HCT116 (cell line): ENCODE data around the gene BSG. TPM values are rescaled to one million over a fixed set of nuclear protein-coding genes. Genes with fewer than 3 reads are reported as not detected.

Experiments used
- ATAC-seq: fragments of 200-7000 bp; cut with Tn5 transposase; 2 replicates; pipeline ENCODE4 v1.9.1; 2020; ENCODE audit warnings: mild to moderate bottlenecking, moderate library complexity
- BruUV-seq: library from RNA; stranded (reverse); fragments of 400-500 nt; replicated peaks from 2 replicates; lab custom pipeline; 2021; lab: Mats Ljungman, UMichigan
- CTCF ChIA-PET: fragments of 300-600 bp; sonication (Branson Sonifier 250); formaldehyde crosslinking; loops from one replicate; lab custom pipeline; 2021; ENCODE audit warnings: antibody characterized with exemption; lab: Charles Lee
- POLR2A ChIA-PET: fragments of 300-600, 350-600 bp; sonication (Branson Sonifier 250); formaldehyde crosslinking; loops from one replicate; lab custom pipeline; 2021; ENCODE audit warnings: antibody characterized with exemption; lab: Charles Lee
- RAD21 ChIA-PET, 2 experiments: fragments of 300-600 bp; sonication (Branson Sonifier 250); formaldehyde crosslinking; loops; one replicate each; lab custom pipeline; 2023; ENCODE audit warnings: low total read pairs in 2 of 2; ENCODE audit not compliant: uncharacterized antibody in 2 of 2, unreplicated experiment in 2 of 2, low non-redundant PET in 1 of 2; lab: Charles Lee
- DNase-seq: peaks from one replicate; pipeline ENCODE4 v3.0.0-alpha.2; 2010; ENCODE audit warnings: low read depth, low spot score
- H2AFZ ChIP-seq: fragments of 200-600 bp; shearing (Covaris generic), sonication (generic); 2 replicates; pipeline ENCODE4 v1.6.1; 2017; ENCODE audit warnings: low read depth, mixed run types, mixed read lengths, antibody characterized with exemption, low read length; ENCODE audit not compliant: poor library complexity, severe bottlenecking
- H3K27ac ChIP-seq: 2 replicates; pipeline ENCODE4 v1.5.1; 2012; ENCODE audit warnings: low read depth, low read length
- H3K27me3 ChIP-seq: fragments of 200-600 bp; sonication (generic); 2 replicates; pipeline ENCODE4 v1.6.1; 2016; ENCODE audit warnings: mixed run types, low read length, mixed read lengths; ENCODE audit not compliant: insufficient read depth
- H3K36me3 ChIP-seq, 2 experiments: fragments of 200-500 bp in 1 of 2; fragments of 200-600 bp in 1 of 2; sonication (Bioruptor generic) in 1 of 2; sonication (generic) in 1 of 2; 2 replicates each; pipeline versions ENCODE4 v1.5.1 to v1.6.1; 2014 to 2016; ENCODE audit warnings: low read length in 2 of 2, inconsistent platforms in 1 of 2, mixed read lengths in 1 of 2, mixed run types in 1 of 2; ENCODE audit not compliant: insufficient read depth in 2 of 2, control insufficient read depth in 1 of 2
- H3K4me1 ChIP-seq, 2 experiments: fragments of 200-600 bp in 1 of 2; sonication (generic) in 1 of 2; 2 replicates each; pipeline versions ENCODE4 v1.5.1 to v1.6.1; 2012 to 2017; ENCODE audit warnings: low read length in 2 of 2, inconsistent platforms in 1 of 2, mild to moderate bottlenecking in 1 of 2, mixed read lengths in 1 of 2, mixed run types in 1 of 2, moderate library complexity in 1 of 2; ENCODE audit not compliant: insufficient read depth in 2 of 2, control insufficient read depth in 1 of 2
- H3K4me2 ChIP-seq: fragments of 200-600 bp; sonication (generic); 2 replicates; pipeline ENCODE4 v1.6.1; 2017; ENCODE audit warnings: mixed run types, low read length, mixed read lengths
- H3K4me3 ChIP-seq, 2 experiments: fragments of 200-600 bp in 1 of 2; sonication (generic) in 1 of 2; replicated peaks in 1 of 2; 2 replicates each; pipeline ENCODE4 v1.5.1; 2011 to 2016; ENCODE audit warnings: low read length in 2 of 2, control low read depth in 1 of 2, low read depth in 1 of 2, mild to moderate bottlenecking in 1 of 2, mixed read lengths in 1 of 2, mixed run types in 1 of 2
- H3K79me2 ChIP-seq: fragments of 200-600 bp; sonication (generic); 2 replicates; pipeline ENCODE4 v1.6.1; 2017; ENCODE audit warnings: mild to moderate bottlenecking, mixed run types, low read length, moderate library complexity, mixed read lengths; ENCODE audit not compliant: insufficient read depth
- H3K9ac ChIP-seq: fragments of 200-600 bp; sonication (generic); 2 replicates; pipeline ENCODE4 v1.6.1; 2016; ENCODE audit warnings: low read length, mixed read lengths
- H3K9me2 ChIP-seq: fragments of 200-600 bp; sonication (generic), shearing (Covaris generic); 2 replicates; pipeline ENCODE4 v1.6.1; 2017; ENCODE audit warnings: mixed run types, mild to moderate bottlenecking, moderate library complexity; ENCODE audit not compliant: insufficient read depth
- H3K9me3 ChIP-seq, 2 experiments: fragments of 200-500 bp in 1 of 2; fragments of 200-600 bp in 1 of 2; sonication (Bioruptor generic) in 1 of 2; sonication (generic) in 1 of 2; 2 replicates each; pipeline ENCODE4 v1.6.1; 2014 to 2017; ENCODE audit warnings: low read length in 2 of 2, mixed read lengths in 2 of 2, inconsistent platforms in 1 of 2, low read depth in 1 of 2, mild to moderate bottlenecking in 1 of 2, mixed run types in 1 of 2, moderate library complexity in 1 of 2; ENCODE audit not compliant: control insufficient read depth in 1 of 2, insufficient read depth in 1 of 2
- H4K20me1 ChIP-seq: fragments of 200-600 bp; sonication (generic), shearing (Covaris generic); 2 replicates; pipeline ENCODE4 v1.6.1; 2017; ENCODE audit warnings: mixed run types, mild to moderate bottlenecking, moderate library complexity; ENCODE audit not compliant: insufficient read depth
- EGR1 ChIP-seq: IDR thresholded peaks from 2 replicates; pipeline ENCODE4 v1.6.1; 2012; ENCODE audit warnings: low read depth
- ELF1 ChIP-seq: IDR thresholded peaks from 2 replicates; pipeline ENCODE4 v1.6.1; 2012; ENCODE audit warnings: low read depth, borderline replicate concordance
- EZH2 ChIP-seq: fragments of 200-600 bp; sonication (generic); IDR thresholded peaks from 2 replicates; pipeline ENCODE4 v1.6.1; 2017; ENCODE audit warnings: antibody characterized with exemption, mixed run types
- EZH2phosphoT487 ChIP-seq: fragments of 200-600 bp; IDR thresholded peaks from 2 replicates; pipeline ENCODE4 v1.6.1; 2018; ENCODE audit warnings: antibody characterized with exemption, borderline replicate concordance
- POLR2A ChIP-seq: IDR thresholded peaks from 2 replicates; pipeline ENCODE4 v1.7.0; 2011; ENCODE audit warnings: borderline replicate concordance; ENCODE audit not compliant: insufficient read depth, insufficient read length; ENCODE audit errors: extremely low read depth
- POLR2AphosphoS5 ChIP-seq: IDR thresholded peaks from 2 replicates; pipeline ENCODE4 v1.6.1; 2011; ENCODE audit warnings: mild to moderate bottlenecking, low read depth, low read length, moderate library complexity
- REST ChIP-seq: IDR thresholded peaks from 2 replicates; pipeline ENCODE4 v1.6.1; 2012; ENCODE audit warnings: low read depth
- SIN3A ChIP-seq: IDR thresholded peaks from 2 replicates; pipeline ENCODE4 v1.6.1; 2012; ENCODE audit warnings: low read depth
- SRF ChIP-seq: IDR thresholded peaks from 2 replicates; pipeline ENCODE4 v1.6.1; 2012; ENCODE audit warnings: low read depth
- TCF7L2 ChIP-seq: IDR thresholded peaks from 2 replicates; pipeline ENCODE4 v1.7.0; 2011; ENCODE audit warnings: borderline replicate concordance, inconsistent platforms; ENCODE audit not compliant: insufficient read depth, insufficient read length; ENCODE audit errors: extremely low read depth
- ZBTB33 ChIP-seq: IDR thresholded peaks from 2 replicates; pipeline ENCODE4 v1.6.1; 2011; ENCODE audit warnings: mild to moderate bottlenecking, low read length, moderate library complexity; ENCODE audit not compliant: insufficient replicate concordance; ENCODE audit errors: extremely low read depth
- ZFX ChIP-seq: fragments of 450-650 bp; IDR thresholded peaks from 2 replicates; pipeline ENCODE4 v1.6.1; 2017
- ZNF274 ChIP-seq: fragments of 200-500 bp; sonication (Bioruptor generic); IDR thresholded peaks from 2 replicates; pipeline ENCODE4 v1.6.1; 2014; ENCODE audit warnings: mild to moderate bottlenecking, low read depth, low read length, inconsistent platforms
- intact Hi-C: fragments of 100-400 bp; cut with micrococcal nuclease; formaldehyde crosslinking; loops from 2 replicates; pipeline ENCODE4 v1.10.0; 2022
- total RNA-seq: library from RNA; stranded (reverse); gene quantifications from one replicate; pipeline ENCODE4 v1.2.1, GENCODE V29; 2021; ENCODE audit not compliant: unreplicated experiment

BSG gene
- total RNA-seq, 1 experiment from 2014 or later, result 603 TPM

- Histone ChIP-seq H3K36me3 (no peaks in the 10 kb centered on the region), H3K27me3 (no peaks in the 10 kb centered on the region), H3K4me2 (peak overlapping the region; percentile 67), H3K4me3 (no peak overlapping the region), H3K9me2 (no peaks in the 10 kb centered on the region), H3K4me1 (peaks cover 17 to 18% of the 10 kb centered on the region in 2 experiments), H3K27ac (peak overlapping the region; percentile 46; the same call in 1 of the 2 replicates), H3K9ac (no peak overlapping the region), H4K20me1 (no peaks in the 10 kb centered on the region), H3K9me3 (no peaks in the 10 kb centered on the region), H3K79me2 (no peaks in the 10 kb centered on the region), H2AFZ (no peak overlapping the region)
- TF ChIP-seq POLR2A, result no peak
- CTCF ChIA-PET, result interaction anchor here (0.8 to 2.8 kb wide), 3 partner anchors 13 to 45 kb away, joined by 3 to 12 read pairs (median 4); no protein-coding TSS in a partner anchor
- DNase-seq (no peak), ATAC-seq (no peak)
- intact Hi-C loops, result no loop called here
- POLR2A ChIA-PET, result interaction anchor here (0.6 to 1.4 kb wide), 4 partner anchors 17 to 197 kb away, joined by 3 to 8 read pairs (median 6); partner anchors contain the start of genes BSG and RNF126
- RAD21 ChIA-PET, result interaction anchor here in 1 of 2 experiments (0.5 kb wide), 1 partner anchor 18 kb away, joined by 3 read pairs; no protein-coding TSS in a partner anchor
- BruUV-seq, result no TSS peak
These were observed 17.0 kb upstream of the BSG start for GRCh38 chr19:555474-555808.

- RAD21 ChIA-PET, result no interaction called here
- Histone ChIP-seq H3K36me3 (no peaks in the 10 kb centered on the region), H4K20me1 (no peaks in the 10 kb centered on the region), H3K4me1 (peaks cover 17 to 18% of the 10 kb centered on the region in 2 experiments)
- BruUV-seq, result no TSS peak
- TF ChIP-seq ELF1, result no peak
- TF ChIP-seq EGR1, result no peak
- TF ChIP-seq TCF7L2, result no peak
- no peak for TF ChIP-seq ZBTB33
- no peak for TF ChIP-seq ZNF274
- TF ChIP-seq ZFX, result no peak
- no peak for TF ChIP-seq EZH2phosphoT487
- TF ChIP-seq REST, result no peak
- no peak for TF ChIP-seq SRF
- TF ChIP-seq SIN3A, result no peak
- no peak for TF ChIP-seq EZH2
- no peak for TF ChIP-seq POLR2AphosphoS5
- TF ChIP-seq, all 23 proteins: peak for 0
- CTCF ChIA-PET, result interaction anchor here (2.8 kb wide), 1 partner anchor 46 kb away, joined by 12 read pairs; no protein-coding TSS in a partner anchor
- POLR2A ChIA-PET, result interaction anchor here (1.0 to 1.6 kb wide), 4 partner anchors 10 to 46 kb away, joined by 3 to 8 read pairs (median 6); partner anchors contain the start of gene BSG
- peak overlapping the region; percentile 67 for H3K4me2 ChIP-seq
- H3K9me2 ChIP-seq, result no peaks in the 10 kb centered on the region
- ATAC-seq (no peak), DNase-seq (no peak)
- H3K4me3 ChIP-seq, result peak overlapping the region in 1 of 2 experiments; percentile 8; a peak in 1 of 4 replicates
- peak overlapping the region; percentile 48; the same call in 1 of the 2 replicates for H3K27ac ChIP-seq
- H3K9me3 ChIP-seq, result no peaks in the 10 kb centered on the region
- peak overlapping the region; percentile 8; the same call in 1 of the 2 replicates for H3K9ac ChIP-seq
- intact Hi-C loops, result no loop called here
- H3K27me3 ChIP-seq, result no peaks in the 10 kb centered on the region
- no peak overlapping the region for H2AFZ ChIP-seq
- no peaks in the 10 kb centered on the region for H3K79me2 ChIP-seq
These were observed 15.6 kb upstream of the BSG start for GRCh38 chr19:556611-557382.
